PC-3 (cell line): ENCODE data around the gene KRTAP17-1. TPM values are rescaled to one million over a fixed set of nuclear protein-coding genes. Genes with fewer than 3 reads are reported as not detected.

Experiments
- ATAC-seq: fragments of 200-7000 bp; cut with Tn5 transposase; 2 replicates; pipeline ENCODE4 v1.9.1; 2020; ENCODE audit warnings: mild to moderate bottlenecking, moderate library complexity
- BruUV-seq: library from RNA; stranded (reverse); fragments of 400-500 nt; replicated peaks from 2 replicates; lab custom pipeline; 2021; lab: Mats Ljungman, UMichigan
- CTCF ChIA-PET: fragments of 300-600 bp; sonication (Branson Sonifier 250); formaldehyde crosslinking; loops from one replicate; lab custom pipeline; 2022; ENCODE audit warnings: antibody characterized with exemption; lab: Charles Lee
- POLR2A ChIA-PET: fragments of 300-600 bp; sonication (Branson Sonifier 250); formaldehyde crosslinking; loops from one replicate; lab custom pipeline; 2022; ENCODE audit warnings: antibody characterized with exemption; ENCODE audit not compliant: unreplicated experiment; lab: Charles Lee
- DNase-seq: peaks from one replicate; pipeline ENCODE4 v3.0.0-alpha.2; 2015
- H2AFZ ChIP-seq: fragments of 300-600 bp; sonication (generic); 2 replicates; pipeline ENCODE4 v1.6.0; 2016; ENCODE audit warnings: antibody characterized with exemption, low read length
- H3F3A ChIP-seq: fragments of 300-600 bp; sonication (generic); one replicate; pipeline ENCODE4 v1.6.0; 2017; ENCODE audit warnings: antibody characterized with exemption, low read length, control low read depth, mild to moderate bottlenecking; ENCODE audit not compliant: unreplicated experiment
- H3K27ac ChIP-seq: fragments of 300-600 bp; sonication (generic); 2 replicates; pipeline ENCODE4 v1.5.1; 2016; ENCODE audit warnings: mild to moderate bottlenecking, low read length
- H3K27me3 ChIP-seq: fragments of 300-600 bp; sonication (generic); 2 replicates; pipeline ENCODE4 v1.6.1; 2016; ENCODE audit warnings: low read length, mixed read lengths
- H3K36me3 ChIP-seq: fragments of 300-600 bp; sonication (generic); 2 replicates; pipeline ENCODE4 v1.6.1; 2016; ENCODE audit warnings: low read depth, mixed run types, low read length, mixed read lengths
- H3K4me1 ChIP-seq: fragments of 300-600 bp; sonication (generic); 2 replicates; pipeline ENCODE4 v1.5.1; 2016; ENCODE audit warnings: low read length; ENCODE audit not compliant: insufficient read depth
- H3K4me2 ChIP-seq: fragments of 300-600 bp; sonication (generic); 2 replicates; pipeline ENCODE4 v1.6.0; 2016; ENCODE audit warnings: low read length
- H3K4me3 ChIP-seq: fragments of 300-600 bp; sonication (generic); 2 replicates; pipeline ENCODE4 v1.5.1; 2016; ENCODE audit warnings: mild to moderate bottlenecking, low read length, mixed read lengths
- H3K79me2 ChIP-seq: fragments of 300-600 bp; sonication (generic); 2 replicates; pipeline ENCODE4 v1.6.1; 2017; ENCODE audit warnings: low read length, mixed read lengths
- H3K9ac ChIP-seq: fragments of 300-600 bp; sonication (generic); 2 replicates; pipeline ENCODE4 v1.6.0; 2016; ENCODE audit warnings: mild to moderate bottlenecking, low read length
- H3K9me2 ChIP-seq: fragments of 300-600 bp; sonication (generic); replicated peaks from 2 replicates; pipeline ENCODE4 v1.6.1; 2016; ENCODE audit warnings: mixed run types, low read length, mixed read lengths
- H3K9me3 ChIP-seq: fragments of 300-600 bp; sonication (generic); 2 replicates; pipeline ENCODE4 v1.6.1; 2016; ENCODE audit warnings: low read length, mixed read lengths
- H4K20me1 ChIP-seq: fragments of 300-600 bp; sonication (generic); 2 replicates; pipeline ENCODE4 v1.6.1; 2016; ENCODE audit warnings: low read length, mixed read lengths
- EZH2 ChIP-seq: fragments of 300-600 bp; sonication (generic); IDR thresholded peaks from one replicate; pipeline ENCODE4 v1.6.1; 2017; ENCODE audit warnings: antibody characterized with exemption, mild to moderate bottlenecking, low read length; ENCODE audit not compliant: unreplicated experiment
- EZH2phosphoT487 ChIP-seq: fragments of 300-600 bp; sonication (generic); IDR thresholded peaks from 2 replicates; pipeline ENCODE4 v1.6.1; 2018; ENCODE audit warnings: mild to moderate bottlenecking, antibody characterized with exemption, low read length, borderline replicate concordance
- intact Hi-C: fragments of 100-400 bp; cut with micrococcal nuclease; formaldehyde crosslinking; loops from 2 replicates; pipeline ENCODE4 v1.9.0; 2023
- total RNA-seq: library from RNA; depleted of rRNA; stranded (reverse); fragments of >200 nt; gene quantifications from 2 replicates; pipeline ENCODE4 v1.2.3, GENCODE V29; 2014
- TF ChIP-seq, protein P1 (sequence below): fragments of 300-600 bp; sonication (generic); conservative IDR thresholded peaks from 2 replicates; pipeline ENCODE4 v1.5.1; 2017; ENCODE audit warnings: antibody characterized with exemption, low read depth, mild to moderate bottlenecking, low read length

KRTAP17-1 gene
- total RNA-seq, 1 experiment from 2014 or later: not detected

DNA sequence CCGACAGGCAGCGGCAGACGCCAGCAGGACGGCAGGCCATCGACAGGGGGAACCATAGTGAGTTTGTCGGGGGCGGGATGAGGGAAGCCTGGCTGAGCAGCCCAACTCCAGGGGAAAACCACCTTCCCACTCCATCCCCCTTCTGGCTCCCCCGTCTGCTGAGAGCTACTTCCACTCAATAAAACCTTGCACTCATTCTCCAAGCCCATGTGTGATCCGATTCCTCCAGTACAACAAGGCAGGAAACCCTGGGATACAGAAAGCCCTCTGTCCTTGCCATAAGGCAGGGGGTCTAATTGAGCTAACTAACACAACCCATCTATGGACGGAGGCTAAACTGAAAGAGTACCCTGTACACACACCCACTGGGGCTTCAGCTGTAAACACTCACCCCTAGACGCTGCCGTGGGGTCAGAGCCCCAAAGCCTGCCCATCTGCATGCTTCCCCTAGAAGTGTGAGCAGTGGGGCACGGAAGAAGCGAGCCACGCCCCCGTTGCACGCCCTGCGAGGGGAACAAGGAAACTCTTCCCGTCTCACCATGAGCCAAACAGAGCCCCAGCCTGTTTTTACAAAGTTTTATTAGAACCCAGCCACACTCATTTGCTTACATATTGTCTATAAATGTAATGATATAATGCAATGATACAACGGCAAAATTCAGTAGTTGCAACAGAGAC lies 16.9 kb downstream of the KRTAP17-1 start:
- no peaks in the 10 kb centered on the region for H3F3A ChIP-seq
- DNase-seq (no peak), ATAC-seq (no peak)
- H3K4me1 ChIP-seq: no peaks in the 10 kb centered on the region
- no peak overlapping the region for H3K9ac ChIP-seq
- H4K20me1 ChIP-seq: no peaks in the 10 kb centered on the region
- CTCF ChIA-PET: no interaction called here
- no peak overlapping the region for H3K4me2 ChIP-seq
- intact Hi-C loops: no loop called here
- H3K36me3 ChIP-seq: no peaks in the 10 kb centered on the region
- no peaks in the 10 kb centered on the region for H3K79me2 ChIP-seq
- no peaks in the 10 kb centered on the region for H3K27me3 ChIP-seq
- H3K27ac ChIP-seq: no peak overlapping the region
- H3K9me3 ChIP-seq: no peaks in the 10 kb centered on the region
- BruUV-seq: no TSS peak
- no peaks in the 10 kb centered on the region for H3K9me2 ChIP-seq
- H3K4me3 ChIP-seq: no peak overlapping the region
- no peak overlapping the region for H2AFZ ChIP-seq
- TF ChIP-seq EZH2phosphoT487: no peak
- TF ChIP-seq, protein P1, sequence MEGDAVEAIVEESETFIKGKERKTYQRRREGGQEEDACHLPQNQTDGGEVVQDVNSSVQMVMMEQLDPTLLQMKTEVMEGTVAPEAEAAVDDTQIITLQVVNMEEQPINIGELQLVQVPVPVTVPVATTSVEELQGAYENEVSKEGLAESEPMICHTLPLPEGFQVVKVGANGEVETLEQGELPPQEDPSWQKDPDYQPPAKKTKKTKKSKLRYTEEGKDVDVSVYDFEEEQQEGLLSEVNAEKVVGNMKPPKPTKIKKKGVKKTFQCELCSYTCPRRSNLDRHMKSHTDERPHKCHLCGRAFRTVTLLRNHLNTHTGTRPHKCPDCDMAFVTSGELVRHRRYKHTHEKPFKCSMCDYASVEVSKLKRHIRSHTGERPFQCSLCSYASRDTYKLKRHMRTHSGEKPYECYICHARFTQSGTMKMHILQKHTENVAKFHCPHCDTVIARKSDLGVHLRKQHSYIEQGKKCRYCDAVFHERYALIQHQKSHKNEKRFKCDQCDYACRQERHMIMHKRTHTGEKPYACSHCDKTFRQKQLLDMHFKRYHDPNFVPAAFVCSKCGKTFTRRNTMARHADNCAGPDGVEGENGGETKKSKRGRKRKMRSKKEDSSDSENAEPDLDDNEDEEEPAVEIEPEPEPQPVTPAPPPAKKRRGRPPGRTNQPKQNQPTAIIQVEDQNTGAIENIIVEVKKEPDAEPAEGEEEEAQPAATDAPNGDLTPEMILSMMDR: no peak
- no peak for TF ChIP-seq EZH2
- POLR2A ChIA-PET: no interaction called here

DNA sequence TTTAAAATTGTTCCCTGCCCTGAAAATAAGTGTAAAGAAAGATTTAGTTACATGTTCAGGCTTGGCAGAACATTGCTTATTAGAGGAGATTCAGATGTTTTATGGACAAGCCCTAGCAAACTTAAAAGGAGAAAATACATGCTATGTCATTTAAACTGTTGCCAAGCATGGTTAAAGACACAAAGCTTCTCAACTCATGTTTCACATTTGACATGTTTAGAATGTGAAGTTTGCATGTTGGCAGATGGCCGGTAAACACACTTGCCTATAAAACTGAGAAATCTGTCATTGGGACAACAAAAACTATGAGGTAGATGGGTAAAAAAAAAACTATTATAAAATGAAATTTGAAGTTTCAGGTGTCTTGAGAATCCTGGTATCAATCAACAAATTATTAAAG lies 18.7 kb downstream of the KRTAP17-1 start:
- no peak overlapping the region for H2AFZ ChIP-seq
- intact Hi-C loops: no loop called here
- no peaks in the 10 kb centered on the region for H3K9me3 ChIP-seq

DNA sequence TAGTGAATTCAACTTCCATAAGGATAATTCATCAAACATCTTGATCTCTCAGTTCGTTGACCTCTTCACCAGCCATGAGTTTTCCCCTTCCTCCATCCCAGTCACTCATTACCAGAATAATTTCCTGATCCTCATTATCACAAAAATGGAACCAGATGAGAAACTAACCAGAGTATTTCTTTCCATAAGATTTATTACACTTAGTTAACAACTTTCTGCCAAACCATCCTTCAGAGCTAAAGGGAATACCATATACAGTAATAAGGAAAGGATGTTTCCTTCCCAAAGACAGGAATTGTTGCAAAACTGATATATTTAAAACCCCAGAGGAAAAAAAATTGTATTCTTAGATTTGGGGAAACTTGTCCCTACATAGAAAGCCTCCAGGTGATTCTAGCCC lies 21.5 kb downstream of the KRTAP17-1 start:
- H2AFZ ChIP-seq: no peak overlapping the region
- no peak overlapping the region for H3K4me3 ChIP-seq
- no peaks in the 10 kb centered on the region for H3K79me2 ChIP-seq
- H3K9me2 ChIP-seq: no peaks in the 10 kb centered on the region
- H3K36me3 ChIP-seq: no peaks in the 10 kb centered on the region
- H3F3A ChIP-seq: no peaks in the 10 kb centered on the region
- no peak overlapping the region for H3K4me2 ChIP-seq
- no peak for DNase-seq
- H3K27ac ChIP-seq: no peak overlapping the region
- H3K4me1 ChIP-seq: no peaks in the 10 kb centered on the region
- BruUV-seq: no TSS peak
- intact Hi-C loops: no loop called here
- no peak overlapping the region for H3K9ac ChIP-seq
- ChIA-PET POLR2A (no interaction called here), CTCF (no interaction called here)
- TF ChIP-seq EZH2phosphoT487: no peak
- TF ChIP-seq, protein P1: no peak
- no peak for TF ChIP-seq EZH2
- H3K9me3 ChIP-seq: no peaks in the 10 kb centered on the region
- no peaks in the 10 kb centered on the region for H4K20me1 ChIP-seq
- no peaks in the 10 kb centered on the region for H3K27me3 ChIP-seq
- ATAC-seq: no peak

More for the DNA sequence above, 18.7 kb downstream of the KRTAP17-1 start:
- H3K9me2 ChIP-seq: no peaks in the 10 kb centered on the region
- DNase-seq: no peak
- POLR2A ChIA-PET: no interaction called here
- no peaks in the 10 kb centered on the region for H3K36me3 ChIP-seq
- no TSS peak for BruUV-seq
- H3F3A ChIP-seq: no peaks in the 10 kb centered on the region
- TF ChIP-seq EZH2phosphoT487: no peak
- TF ChIP-seq, protein P1: no peak
- no peak for TF ChIP-seq EZH2
- no peaks in the 10 kb centered on the region for H3K27me3 ChIP-seq
- H3K79me2 ChIP-seq: no peaks in the 10 kb centered on the region
- no peak overlapping the region for H3K9ac ChIP-seq
- H3K4me1 ChIP-seq: no peaks in the 10 kb centered on the region
- no peak overlapping the region for H3K27ac ChIP-seq
- H3K4me3 ChIP-seq: no peak overlapping the region
- H3K4me2 ChIP-seq: no peak overlapping the region
- H4K20me1 ChIP-seq: no peaks in the 10 kb centered on the region
- ATAC-seq: no peak
- CTCF ChIA-PET: no interaction called here
